GM18511 (cell line): ENCODE results near the gene MAP6.
"Not testable (repeated sequence)": the region's sequence is repeated elsewhere in the genome, so short reads cannot be mapped to it uniquely, and the experiment has no call there.

Experiments
- ATAC-seq: cut with Tn5 transposase; IDR thresholded peaks from one replicate; pipeline ENCODE4 v1.9.1; 2021; ENCODE audit warnings: mild to moderate bottlenecking, moderate library complexity; ENCODE audit not compliant: unreplicated experiment

Gene MAP6

DNA sequence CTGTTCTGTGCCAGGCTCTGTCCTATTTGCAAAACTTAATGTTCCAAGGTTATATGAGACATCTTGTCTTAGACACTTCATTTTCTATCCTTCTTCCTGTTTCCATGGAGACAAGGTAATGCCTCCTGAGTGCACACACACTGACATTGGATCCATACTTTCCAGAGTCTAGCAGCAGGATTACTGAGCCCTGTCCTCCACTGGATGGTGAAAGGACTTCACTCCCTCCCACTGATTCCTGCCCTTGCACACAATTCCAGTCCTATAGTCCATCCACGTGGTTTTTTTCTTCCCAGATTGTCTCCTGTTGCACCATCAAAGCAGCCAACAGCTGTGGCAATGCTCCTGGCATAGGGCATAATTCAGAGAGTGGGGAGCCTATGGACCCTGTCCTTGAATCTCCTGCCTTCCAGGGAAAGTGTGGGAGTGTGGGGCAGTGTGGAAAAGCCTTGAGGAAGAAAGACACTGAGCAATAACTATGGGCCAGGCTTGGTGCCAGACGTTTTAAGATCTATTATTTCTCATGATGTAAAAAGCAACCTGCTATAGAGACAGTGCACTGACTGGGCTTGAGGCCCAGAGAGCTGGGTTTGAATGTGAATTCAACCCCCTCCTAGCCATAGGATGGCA, 75.4 kb downstream of the MAP6 start:
- ATAC-seq = no peak

DNA sequence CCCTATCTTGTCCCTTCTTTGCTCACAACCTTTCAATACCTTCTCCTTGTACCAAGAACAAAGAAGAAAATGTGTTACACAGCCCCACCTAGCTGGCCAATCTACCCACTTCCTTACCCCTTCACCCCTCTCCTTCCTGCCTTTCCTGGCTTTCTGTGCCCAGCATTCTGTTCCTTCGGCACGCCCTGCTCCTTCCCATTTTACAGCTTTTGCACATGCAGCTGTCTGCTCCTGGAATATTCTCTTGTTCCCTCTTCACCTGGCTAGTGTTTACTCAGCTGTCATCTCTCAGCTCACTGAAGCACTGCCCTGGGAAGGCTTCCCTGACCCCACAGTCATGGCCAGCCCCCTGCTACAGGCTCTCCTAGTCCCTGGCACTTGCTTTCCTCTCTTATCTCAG, 76.1 kb downstream of the MAP6 start:
- no peak for ATAC-seq

DNA sequence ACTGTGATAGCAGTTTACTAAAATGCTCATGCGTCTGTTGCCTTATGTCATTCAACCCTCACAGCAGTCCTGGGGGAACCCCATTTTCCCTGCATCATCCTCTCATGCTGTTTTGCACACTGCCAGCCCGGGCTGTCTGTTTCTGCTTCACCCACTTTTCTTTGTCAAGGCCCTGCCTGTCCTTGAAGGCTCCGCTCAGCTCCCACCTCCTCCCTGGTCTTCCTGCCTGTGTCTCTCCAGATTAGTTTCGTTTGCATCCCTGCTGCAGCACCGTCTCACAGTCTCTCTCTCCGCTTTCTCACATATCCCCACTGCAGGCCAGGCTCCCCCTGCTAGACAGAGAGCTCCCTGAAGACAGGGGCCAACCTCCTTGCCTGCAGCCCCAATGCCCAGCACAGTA, 76.9 kb downstream of the MAP6 start:
- no peak for ATAC-seq

DNA sequence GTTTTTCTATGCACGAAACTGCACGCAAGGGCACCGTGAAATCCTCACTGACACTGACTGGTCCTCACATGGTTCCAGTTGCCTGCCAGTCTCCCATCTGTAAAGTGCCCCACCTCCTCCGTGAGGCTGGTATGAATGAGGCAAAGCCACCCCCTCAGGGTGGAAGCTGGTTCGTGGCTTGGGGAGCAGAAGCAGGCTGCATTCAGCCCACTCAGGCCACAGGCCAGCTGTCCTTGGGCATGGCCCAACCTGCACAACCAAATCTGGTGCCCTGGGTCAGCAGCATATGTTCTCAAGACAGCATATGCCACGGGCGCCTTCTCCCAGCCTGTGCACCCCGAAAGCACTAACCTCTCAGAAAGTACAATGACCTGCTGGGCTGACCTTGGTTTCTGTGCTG, 77.5 kb downstream of the MAP6 start:
- no peak for ATAC-seq

DNA sequence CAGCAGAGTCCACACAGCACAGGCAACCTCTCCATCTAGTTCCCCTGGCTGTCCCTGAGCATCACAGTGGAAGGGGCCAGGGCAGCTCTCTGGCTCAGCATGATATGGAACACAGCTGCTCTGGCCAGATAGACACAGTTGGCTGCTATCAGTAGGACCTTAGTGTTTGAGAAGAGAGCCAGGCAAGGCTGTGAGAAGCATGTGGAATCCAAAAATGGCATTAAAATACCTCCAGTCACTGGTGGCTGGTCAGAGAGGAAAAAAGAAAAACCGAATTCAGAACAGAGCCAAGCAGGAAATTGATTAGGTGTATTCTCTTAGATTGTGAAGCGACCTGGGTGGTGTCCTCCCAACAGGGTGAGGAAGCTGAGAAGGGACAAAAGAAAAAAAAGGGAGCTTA, 78.9 kb downstream of the MAP6 start:
- no peak for ATAC-seq

DNA sequence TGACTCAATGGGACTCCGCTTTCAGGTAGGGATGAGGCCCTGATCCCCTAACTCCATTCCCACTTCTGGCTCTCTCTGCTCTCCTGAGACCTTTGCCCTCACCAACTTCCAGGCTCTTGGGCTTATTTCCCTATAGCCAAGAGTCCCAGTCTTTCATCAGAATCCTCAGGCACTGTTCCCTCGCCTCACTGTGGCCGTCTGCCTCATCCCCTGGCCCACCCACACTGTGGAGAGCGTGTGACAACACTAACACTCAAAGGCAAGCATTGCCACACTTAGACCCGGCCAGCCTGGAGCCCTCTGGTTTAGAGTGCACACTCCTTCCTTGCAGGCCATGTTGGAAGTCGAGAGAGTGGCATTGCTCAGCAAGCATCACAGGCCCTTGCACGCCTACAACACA, 79.8 kb downstream of the MAP6 start:
- ATAC-seq = no peak

DNA sequence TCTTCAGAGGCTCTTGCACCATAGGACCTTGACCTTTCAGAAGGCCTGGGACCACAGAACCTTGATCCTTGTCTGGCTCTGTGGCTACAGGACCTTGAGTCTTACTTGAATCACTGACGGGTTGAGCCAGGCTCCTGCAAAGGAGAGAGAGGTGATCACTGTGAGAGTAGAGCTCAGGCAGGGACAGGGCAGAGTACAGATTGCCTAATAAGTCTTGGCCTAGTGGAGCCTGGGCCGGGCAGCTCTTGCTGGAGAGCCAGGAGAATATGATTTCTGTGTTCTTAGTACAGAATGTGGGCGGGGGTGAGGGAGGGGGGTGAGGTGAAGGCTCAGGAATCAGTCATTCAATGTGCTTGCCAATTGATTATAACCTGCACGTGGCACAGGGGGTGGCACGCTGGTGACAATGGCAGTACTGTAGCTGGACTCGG, 80.8 kb downstream of the MAP6 start:
- ATAC-seq = no peak

DNA sequence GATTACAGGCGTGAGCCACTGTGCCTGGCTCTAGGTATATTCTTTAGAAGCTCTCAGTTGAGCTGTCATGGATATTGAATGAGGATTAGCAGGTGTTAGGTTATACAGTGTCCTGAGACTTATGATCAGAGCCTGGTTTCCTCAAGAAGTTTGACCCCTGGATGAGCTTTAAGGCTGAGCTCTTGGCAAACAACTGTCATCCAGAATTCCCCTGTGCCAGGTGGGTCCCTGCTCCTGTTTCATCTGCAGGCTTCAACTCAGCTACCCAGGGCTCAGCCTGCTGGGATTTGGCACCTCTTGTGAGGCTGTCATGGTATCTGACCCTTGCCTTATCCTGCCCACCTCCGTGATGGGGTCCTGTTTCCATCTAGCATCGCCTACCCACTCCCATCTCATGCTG, 82.4 kb downstream of the MAP6 start:
- no peak for ATAC-seq

DNA sequence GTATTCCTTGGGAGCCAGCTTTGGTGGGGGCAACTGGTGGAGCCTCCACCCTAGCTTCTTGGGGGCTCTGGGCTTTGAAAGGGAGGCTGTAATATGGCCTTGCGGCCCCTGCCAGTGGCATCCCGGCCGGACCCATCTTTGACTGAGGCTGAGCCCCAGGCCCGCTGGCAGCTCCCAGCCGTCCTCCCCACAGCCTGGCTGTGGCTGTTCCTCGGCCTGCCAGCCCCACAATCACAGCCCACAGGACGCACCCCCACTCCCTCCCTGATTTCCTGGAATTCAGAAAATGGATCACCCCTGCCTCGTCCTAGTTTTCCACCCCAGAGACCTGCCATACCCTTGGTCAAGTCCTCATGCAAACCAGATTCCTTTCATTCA, 83.6 kb downstream of the MAP6 start:
- no peak for ATAC-seq

DNA sequence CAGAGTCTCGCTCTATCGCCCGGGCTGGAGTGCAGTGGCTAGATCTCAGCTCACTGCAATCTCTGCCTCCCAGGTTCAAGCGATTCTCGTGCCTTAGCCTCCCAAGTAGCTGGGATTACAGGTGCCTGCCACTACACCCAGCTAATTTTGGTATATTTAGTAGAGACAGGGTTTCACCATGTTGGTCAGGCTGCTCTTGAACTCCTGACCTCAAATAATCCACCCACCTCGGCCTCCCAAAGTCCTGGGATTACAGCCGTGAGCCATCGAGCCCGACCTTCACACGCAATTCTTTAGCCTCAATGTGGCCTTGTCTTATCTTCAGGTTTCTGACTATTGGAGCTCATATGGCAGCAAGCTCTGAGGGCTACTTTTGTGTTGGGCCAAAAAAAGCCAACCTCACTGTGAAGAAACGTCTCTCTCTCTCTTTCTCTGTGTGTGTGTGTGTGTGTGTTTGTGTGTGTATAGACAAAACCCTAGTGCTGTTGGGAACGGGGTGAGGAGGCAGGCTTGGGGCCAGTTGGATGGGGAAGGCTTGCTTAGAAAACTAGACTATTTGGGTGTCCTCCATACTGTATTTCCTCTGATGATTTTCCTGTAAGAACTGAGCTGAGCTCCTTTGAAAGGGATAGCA, 84.1 kb downstream of the MAP6 start:
- not testable (repeated sequence) for ATAC-seq

DNA sequence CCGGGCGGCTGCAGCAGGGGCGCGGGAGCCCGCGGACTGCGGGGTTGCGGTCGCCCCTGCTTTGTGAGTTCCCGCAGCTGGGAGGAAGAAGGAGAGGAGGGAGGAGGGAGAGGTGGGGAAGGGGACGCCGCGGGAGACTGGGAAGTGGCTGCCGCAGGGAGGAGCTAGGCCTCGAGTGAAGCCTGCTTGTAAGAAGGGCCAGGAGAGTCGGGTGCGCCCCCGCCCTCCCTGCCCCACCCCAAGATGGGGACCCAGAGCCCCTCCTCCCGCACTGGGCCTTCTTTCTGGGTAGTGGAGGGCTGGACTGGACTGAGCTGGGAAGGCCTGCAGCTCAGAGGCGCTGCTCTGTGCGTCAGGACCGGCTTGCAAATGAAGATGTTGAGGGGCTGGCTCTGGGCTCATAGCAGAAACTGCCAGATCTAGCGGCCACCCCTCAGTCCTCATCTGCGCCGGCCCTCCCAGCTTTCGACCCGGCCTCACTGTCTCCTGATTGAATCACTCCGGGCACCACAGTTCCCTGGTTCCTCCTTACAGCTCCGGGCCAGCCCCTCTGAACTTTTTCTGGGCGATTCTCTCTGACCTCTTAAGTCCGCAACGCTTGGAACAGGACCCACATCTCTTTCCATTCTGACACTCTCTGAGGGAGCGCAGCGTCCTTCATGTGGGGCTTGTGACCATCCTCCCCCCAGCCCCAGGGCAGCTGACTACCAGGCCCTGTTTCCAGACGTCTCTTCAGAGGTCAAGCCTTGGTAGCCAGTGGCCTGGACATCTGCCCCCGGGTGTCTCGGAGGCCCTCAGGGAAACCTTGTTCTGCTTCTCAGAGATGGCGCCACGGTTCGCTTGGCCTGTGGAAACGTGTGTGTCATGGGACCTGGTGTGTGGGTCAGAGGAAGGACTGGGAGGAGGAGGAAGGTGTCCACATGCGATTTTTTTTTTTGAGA, 84.8 kb downstream of the MAP6 start:
- ATAC-seq = peak; percentile 42

DNA sequence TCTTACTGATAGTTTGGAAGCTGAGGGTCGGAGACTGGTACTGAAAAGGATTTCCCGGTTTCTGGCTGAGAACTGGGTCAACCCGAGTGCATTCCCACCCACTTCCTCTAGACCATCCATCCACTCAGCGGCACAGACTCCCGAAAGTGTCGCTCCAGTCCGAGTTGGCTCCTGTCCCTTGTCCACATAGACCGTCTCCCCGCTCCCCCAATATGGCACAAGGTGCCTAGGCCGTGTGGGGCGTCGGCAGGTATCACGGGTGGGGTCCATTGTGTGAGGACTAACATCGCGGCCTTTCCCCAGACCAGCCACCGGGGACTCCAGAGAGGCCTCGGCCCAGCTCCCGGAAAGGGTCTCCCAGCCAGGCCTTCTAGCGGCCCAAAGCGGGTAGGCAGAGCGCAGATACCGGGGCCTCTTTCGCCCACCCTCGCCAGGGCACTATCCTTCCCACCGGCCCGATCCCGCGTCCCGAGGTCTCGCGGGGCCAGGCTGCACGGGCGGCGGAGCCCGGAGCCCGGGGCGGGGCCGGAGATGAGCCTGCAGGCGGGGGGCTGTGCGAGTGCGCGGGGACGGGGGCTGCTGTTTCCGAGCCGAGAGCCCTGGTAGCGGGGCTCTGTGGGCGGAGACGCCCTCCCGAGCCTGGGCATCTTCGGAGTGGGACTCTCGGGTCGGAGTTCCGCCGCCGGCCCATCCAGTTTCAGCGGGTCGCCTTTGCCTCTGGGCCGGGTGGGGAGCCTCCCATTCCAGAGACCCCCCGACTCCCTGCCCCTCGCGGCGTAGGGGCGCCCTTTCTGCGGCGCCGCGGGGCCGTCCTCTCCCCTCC, 85.7 kb downstream of the MAP6 start:
- ATAC-seq = peak; percentile 81

DNA sequence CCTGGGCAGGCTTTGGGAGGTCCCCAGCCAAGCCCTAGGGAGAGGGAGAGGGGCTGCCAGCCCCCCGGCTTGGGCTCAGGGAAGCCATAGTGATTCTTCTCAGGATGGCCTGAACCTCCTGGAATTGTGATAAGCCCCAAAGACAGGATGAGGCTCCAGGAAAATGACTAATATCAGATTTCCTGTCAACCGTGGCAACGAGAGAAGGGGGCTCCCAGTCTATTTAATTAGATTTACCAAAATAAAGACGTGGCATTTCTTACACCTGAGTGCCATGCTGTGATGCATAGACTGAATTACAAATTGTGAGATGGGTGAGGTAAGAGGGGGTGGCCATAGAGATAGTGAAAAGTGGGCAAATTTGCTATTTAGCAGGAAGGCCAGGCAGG, 86.3 kb downstream of the MAP6 start:
- no peak for ATAC-seq

DNA sequence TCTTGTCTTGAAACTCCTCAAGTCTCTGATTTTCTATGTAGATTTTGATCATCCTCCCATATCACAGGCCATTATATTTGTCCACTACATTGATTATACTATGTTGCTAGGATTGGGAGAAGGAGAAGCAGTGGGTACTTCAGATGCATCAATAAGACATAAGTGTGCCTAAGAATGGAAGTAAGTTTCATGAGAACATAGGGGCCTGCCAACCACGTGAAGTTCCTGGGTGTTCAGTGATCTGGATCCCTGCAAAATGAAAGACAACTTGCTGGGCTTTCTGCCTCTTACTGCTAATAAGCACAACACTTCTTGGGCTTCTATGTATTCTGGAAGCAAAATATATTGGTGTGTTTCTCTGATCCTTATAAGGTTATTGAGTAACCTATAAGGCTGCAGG, 89.0 kb downstream of the MAP6 start:
- ATAC-seq = no peak

DNA sequence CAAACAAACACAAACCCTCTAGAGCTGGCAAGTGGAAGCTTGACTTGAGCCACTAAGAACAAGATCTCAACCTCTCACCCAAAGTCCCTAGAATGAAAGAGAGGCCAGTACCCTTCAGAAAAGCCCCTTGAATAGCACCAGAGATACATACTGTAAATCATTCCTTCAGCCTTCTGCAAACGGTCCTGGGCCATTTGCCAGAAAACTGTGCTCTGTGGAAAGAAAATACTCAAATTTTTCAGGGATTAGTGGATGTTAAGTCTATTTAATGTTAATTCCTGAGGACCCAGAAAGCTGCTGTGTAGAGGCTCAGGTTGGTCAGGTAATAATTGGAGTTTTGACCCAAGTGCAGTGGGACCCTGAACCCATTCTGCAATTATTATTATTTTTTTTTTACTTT, 89.9 kb downstream of the MAP6 start:
- no peak for ATAC-seq

DNA sequence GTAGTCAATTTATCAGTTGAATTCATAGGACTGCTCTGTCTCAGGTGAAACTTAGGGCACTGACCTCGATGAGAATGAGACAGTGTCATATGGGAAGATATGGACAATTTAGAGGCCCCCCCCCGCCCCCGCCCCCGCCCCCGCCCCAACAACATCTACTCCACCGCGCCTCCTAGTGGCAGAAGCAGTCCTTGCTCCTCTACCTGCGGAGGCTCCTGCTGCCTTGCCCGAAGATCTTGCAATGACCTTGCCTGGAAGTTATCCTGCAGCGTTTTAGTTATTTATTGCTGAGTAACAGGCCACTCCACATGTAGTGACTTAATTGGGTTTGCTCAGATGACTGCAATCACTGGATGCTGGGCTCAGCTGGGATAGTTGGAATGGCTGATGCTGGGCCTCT, 91.6 kb downstream of the MAP6 start:
- no peak for ATAC-seq

DNA sequence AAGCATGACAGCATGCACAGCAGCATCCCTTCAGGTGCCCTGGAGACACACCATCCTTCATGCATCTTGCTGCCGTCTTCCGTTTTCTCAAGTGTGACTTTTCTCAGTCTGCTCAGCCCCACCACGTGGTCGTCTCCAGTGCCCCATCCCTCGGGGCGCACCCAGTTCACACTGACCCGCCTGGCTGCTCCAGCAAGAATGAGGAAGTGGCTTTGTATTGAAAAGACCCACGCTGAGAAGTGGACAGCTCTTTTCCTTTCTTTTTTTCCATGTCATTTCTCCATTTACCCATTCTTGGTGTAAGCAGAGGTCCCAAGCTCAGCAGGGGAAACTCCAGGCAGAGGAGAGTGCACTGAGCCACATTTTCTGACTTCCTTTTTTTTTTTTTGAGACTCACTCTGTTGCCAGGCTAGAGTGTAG, 92.3 kb downstream of the MAP6 start:
- ATAC-seq = no peak

DNA sequence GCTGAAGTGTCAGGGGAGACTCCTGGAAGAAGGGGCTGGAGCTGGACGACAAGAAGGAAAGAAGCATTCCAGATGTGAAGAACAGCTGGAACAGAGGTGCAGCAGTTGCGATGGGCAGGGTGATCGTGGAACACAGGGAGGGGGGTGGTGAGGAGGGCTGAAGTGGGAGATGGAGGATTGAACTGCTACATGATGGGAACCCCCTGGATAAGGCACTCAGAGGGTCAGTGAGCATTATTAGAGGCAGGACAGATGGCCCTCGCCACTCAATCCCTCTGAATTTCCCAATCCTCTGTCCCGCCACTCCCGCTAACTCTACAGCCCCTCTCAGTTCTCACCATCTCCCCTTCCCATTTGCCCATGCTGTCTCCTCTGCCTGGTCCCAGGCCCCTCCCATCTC, 92.8 kb downstream of the MAP6 start:
- no peak for ATAC-seq

DNA sequence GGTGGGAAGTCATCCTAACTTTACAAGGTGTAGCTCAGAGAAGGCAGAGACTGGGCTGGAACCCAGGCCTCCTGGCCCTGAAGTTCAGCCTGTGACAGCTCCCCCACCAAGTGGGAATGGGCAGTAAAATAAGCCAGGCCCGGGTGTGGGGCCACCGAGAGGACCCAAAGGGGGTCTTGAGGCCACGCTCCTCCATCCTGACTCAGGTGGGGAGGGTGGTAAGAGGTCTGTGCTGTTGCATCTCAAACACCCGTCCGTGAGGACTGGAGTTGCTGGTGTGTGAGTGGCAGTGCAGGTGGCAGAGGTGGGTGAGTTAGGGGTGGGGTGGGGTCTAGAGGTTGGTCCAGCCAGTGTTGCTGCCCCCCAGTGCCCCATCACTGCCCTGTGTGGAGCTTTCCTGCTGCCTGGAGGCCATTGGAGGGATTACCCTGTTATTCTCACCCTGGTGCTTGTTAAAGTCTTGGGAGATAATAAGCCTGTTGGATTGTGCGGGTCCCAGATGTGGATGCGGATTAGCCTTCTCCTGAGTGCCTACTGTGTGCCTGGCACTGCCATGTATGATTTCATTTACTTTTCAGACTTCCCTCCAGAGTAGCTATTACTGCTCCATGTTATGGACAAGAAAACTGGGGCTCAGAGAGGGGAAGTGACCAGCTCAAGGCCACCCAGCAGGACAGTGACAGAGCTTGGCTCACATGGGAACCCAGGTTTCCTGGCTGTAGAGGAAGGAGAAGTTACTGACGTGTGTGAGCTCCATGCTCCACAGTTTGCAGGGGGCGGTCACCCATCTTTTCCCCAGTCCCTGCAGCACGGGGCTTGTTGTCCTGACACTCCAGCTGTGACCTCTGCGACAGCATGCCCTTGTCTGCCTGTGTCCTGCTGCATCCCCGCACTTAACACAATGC, 93.9 kb downstream of the MAP6 start:
- no peak for ATAC-seq

DNA sequence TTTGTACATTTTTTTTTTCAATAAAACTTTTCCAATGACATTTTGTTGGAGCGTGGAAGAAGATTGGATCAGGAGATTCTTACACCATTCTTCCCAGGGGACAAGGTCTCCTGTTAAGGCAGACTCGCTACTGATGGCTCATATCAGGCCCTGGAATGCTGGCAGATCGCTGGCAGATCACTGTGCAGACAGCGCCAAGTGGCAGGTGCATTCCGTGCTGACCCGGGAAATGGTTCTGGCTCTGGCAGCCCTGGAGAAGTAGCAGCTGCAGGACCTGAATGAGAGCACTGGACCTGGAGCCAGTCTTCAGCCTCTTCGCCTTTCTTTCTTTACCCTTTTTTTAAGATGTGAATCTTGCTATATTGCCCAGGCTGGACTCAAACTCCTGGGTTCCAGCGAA, 96.1 kb downstream of the MAP6 start:
- ATAC-seq = no peak
